MM.1S (cell line): ENCODE data around the gene GUCY1A2.

Experiments used
- DNase-seq: peaks from one replicate; pipeline ENCODE4 v3.0.0-alpha.2; 2015
- H2AFZ ChIP-seq: fragments of 300-600 bp; sonication (generic); 2 replicates; pipeline ENCODE4 v1.6.0; 2016; ENCODE audit warnings: antibody characterized with exemption, low read length
- H3F3A ChIP-seq: fragments of 300-600 bp; sonication (generic); 2 replicates; pipeline ENCODE4 v1.6.1; 2016; ENCODE audit warnings: mild to moderate bottlenecking, antibody characterized with exemption, low read length, moderate library complexity, mixed read lengths; ENCODE audit not compliant: insufficient read depth
- H3K27ac ChIP-seq: fragments of 300-600 bp; sonication (generic); 2 replicates; pipeline ENCODE4 v1.5.1; 2016; ENCODE audit warnings: mild to moderate bottlenecking, low read length
- H3K27me3 ChIP-seq: fragments of 300-600 bp; sonication (generic); replicated peaks from 2 replicates; pipeline ENCODE4 v1.6.0; 2016; ENCODE audit warnings: low read length; ENCODE audit not compliant: insufficient read depth
- H3K36me3 ChIP-seq: fragments of 300-600 bp; sonication (generic); replicated peaks from 2 replicates; pipeline ENCODE4 v1.6.1; 2016; ENCODE audit warnings: mild to moderate bottlenecking, low read length, mixed read lengths; ENCODE audit not compliant: insufficient read depth
- H3K4me1 ChIP-seq: fragments of 300-600 bp; sonication (generic); 2 replicates; pipeline ENCODE4 v1.6.1; 2016; ENCODE audit warnings: low read length, mixed read lengths
- H3K4me2 ChIP-seq: fragments of 300-600 bp; sonication (generic); 2 replicates; pipeline ENCODE4 v1.6.0; 2016; ENCODE audit warnings: low read depth, low read length
- H3K4me3 ChIP-seq: fragments of 300-600 bp; sonication (generic); 2 replicates; pipeline ENCODE4 v1.5.1; 2016; ENCODE audit warnings: low read length, mixed read lengths
- H3K79me2 ChIP-seq: fragments of 300-600 bp; sonication (generic); 2 replicates; pipeline ENCODE4 v1.6.1; 2016; ENCODE audit warnings: mixed run types, low read length, mixed read lengths
- H3K9ac ChIP-seq: fragments of 300-600 bp; sonication (generic); 2 replicates; pipeline ENCODE4 v1.6.1; 2016; ENCODE audit warnings: low read length, mixed read lengths
- H3K9me2 ChIP-seq: fragments of 300-600 bp; sonication (generic); replicated peaks from 2 replicates; pipeline ENCODE4 v1.6.1; 2016; ENCODE audit warnings: mild to moderate bottlenecking, low read length, mixed read lengths; ENCODE audit not compliant: insufficient read depth
- H3K9me3 ChIP-seq: fragments of 300-600 bp; sonication (generic); replicated peaks from 2 replicates; pipeline ENCODE4 v1.6.1; 2016; ENCODE audit warnings: mild to moderate bottlenecking, low read length, mixed read lengths; ENCODE audit not compliant: insufficient read depth
- H4K20me1 ChIP-seq: fragments of 300-600 bp; sonication (generic); 2 replicates; pipeline ENCODE4 v1.6.1; 2016; ENCODE audit warnings: mild to moderate bottlenecking, low read length, moderate library complexity, mixed read lengths; ENCODE audit not compliant: insufficient read depth
- EZH2 ChIP-seq: fragments of 300-600 bp; sonication (generic); optimal IDR thresholded peaks from 2 replicates; pipeline ENCODE3; 2017; ENCODE audit warnings: low read depth, mild to moderate bottlenecking, antibody characterized with exemption, low read length, mixed read lengths
- EZH2phosphoT487 ChIP-seq: fragments of 300-600 bp; sonication (generic); IDR thresholded peaks from 2 replicates; pipeline ENCODE4 v1.6.1; 2018; ENCODE audit warnings: antibody characterized with exemption, low read length
- TF ChIP-seq, protein P1 (sequence below): fragments of 300-600 bp; sonication (generic); IDR thresholded peaks from 2 replicates; pipeline ENCODE4 v1.5.1; 2016; ENCODE audit warnings: antibody characterized with exemption, low read length, mixed read lengths

The GUCY1A2 gene

DNA sequence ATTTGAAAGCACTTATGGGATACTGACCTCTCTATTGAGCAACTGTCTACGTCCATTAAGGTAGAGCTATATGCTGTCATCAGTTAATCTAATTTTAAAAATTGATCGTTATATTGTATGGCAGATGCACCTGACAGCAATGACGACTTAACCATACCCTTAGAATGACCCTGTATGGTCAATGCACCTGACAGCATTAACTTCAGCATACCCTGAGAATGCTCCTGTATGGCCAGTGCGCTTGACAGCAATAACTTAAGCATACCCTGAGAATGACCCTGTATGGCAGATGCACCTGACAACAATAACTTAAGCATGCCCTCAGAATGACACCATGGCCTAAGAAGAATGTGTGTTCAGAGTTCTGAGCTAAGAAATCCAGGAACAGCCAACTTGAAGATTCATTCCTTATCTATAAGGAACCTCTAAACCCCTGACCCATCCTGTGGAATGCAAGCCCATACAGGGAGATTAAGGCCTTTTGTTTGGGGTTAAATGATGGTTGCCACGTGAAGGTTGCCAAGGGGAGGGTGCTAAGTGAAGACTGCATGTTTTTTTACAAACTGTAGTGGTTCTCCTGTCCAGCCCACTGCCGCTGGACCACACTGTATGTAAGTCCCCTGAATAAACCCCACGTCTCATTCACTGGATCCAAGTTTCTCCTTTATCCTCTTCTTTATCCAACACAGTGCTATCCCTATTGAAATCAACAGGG is 138.3 kb downstream of the GUCY1A2 start:
- no peaks in the 10 kb centered on the region for H3F3A ChIP-seq
- no peak overlapping the region for H3K9ac ChIP-seq
- H3K9me2 ChIP-seq, result no peaks in the 10 kb centered on the region
- no peak overlapping the region for H2AFZ ChIP-seq
- H3K4me3 ChIP-seq, result no peak overlapping the region
- no peaks in the 10 kb centered on the region for H3K36me3 ChIP-seq
- TF ChIP-seq EZH2 (no peak), EZH2phosphoT487 (no peak)
- TF ChIP-seq, protein P1, sequence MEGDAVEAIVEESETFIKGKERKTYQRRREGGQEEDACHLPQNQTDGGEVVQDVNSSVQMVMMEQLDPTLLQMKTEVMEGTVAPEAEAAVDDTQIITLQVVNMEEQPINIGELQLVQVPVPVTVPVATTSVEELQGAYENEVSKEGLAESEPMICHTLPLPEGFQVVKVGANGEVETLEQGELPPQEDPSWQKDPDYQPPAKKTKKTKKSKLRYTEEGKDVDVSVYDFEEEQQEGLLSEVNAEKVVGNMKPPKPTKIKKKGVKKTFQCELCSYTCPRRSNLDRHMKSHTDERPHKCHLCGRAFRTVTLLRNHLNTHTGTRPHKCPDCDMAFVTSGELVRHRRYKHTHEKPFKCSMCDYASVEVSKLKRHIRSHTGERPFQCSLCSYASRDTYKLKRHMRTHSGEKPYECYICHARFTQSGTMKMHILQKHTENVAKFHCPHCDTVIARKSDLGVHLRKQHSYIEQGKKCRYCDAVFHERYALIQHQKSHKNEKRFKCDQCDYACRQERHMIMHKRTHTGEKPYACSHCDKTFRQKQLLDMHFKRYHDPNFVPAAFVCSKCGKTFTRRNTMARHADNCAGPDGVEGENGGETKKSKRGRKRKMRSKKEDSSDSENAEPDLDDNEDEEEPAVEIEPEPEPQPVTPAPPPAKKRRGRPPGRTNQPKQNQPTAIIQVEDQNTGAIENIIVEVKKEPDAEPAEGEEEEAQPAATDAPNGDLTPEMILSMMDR, result no peak
- no peak overlapping the region for H3K27ac ChIP-seq
- H3K4me2 ChIP-seq, result no peak overlapping the region
- H3K79me2 ChIP-seq, result no peaks in the 10 kb centered on the region
- H3K27me3 ChIP-seq, result no peaks in the 10 kb centered on the region
- no peaks in the 10 kb centered on the region for H4K20me1 ChIP-seq
- no peak for DNase-seq
- no peaks in the 10 kb centered on the region for H3K4me1 ChIP-seq
- no peaks in the 10 kb centered on the region for H3K9me3 ChIP-seq

DNA sequence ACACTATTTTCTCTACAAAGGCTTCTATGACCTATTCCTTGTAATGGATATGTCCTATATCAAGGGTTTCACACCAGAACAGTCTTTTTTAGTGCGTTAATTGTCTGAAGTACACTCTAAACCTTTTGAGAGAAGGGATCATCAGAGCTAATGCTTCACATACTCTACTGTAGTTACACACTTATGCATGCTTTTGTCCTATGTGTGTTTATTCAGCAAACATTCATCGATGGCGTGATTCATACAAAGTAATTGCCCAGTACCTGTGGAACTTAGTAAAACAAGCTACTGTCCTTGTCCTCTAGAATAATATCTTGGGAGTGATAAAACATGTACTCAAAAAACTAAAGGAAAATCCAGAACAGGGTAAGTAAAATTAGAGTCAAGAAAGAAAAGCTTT is 139.2 kb downstream of the GUCY1A2 start:
- Histone ChIP-seq H4K20me1 (no peaks in the 10 kb centered on the region), H3K36me3 (no peaks in the 10 kb centered on the region), H3K79me2 (no peaks in the 10 kb centered on the region), H3K9ac (no peak overlapping the region), H2AFZ (no peak overlapping the region), H3K27me3 (no peaks in the 10 kb centered on the region), H3K27ac (no peak overlapping the region), H3K4me3 (no peak overlapping the region), H3F3A (no peaks in the 10 kb centered on the region), H3K9me2 (no peaks in the 10 kb centered on the region), H3K4me2 (no peak overlapping the region), H3K9me3 (no peaks in the 10 kb centered on the region), H3K4me1 (no peaks in the 10 kb centered on the region)
- no peak for TF ChIP-seq EZH2
- no peak for TF ChIP-seq EZH2phosphoT487
- TF ChIP-seq, protein P1, result no peak
- DNase-seq, result no peak

DNA sequence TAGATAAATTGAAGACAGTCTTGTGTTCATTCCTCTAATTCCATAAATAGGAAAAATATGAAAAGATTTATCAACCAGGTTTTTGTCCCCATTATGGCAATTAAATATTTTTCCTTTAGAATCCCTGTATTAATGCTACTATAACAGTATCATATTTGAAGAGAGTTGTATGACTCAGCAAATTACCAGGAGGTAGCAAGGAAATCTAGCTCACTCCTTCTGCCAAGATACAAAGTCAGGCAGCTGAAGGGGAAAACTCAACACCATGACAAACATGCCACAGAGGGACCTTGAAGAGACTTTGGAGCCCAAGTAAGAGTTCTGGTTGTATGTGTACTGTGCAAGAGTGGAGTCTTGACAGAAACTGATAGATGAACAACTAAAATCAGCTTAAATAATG is 143.3 kb downstream of the GUCY1A2 start:
- TF ChIP-seq EZH2 (no peak), EZH2phosphoT487 (no peak)
- TF ChIP-seq, protein P1, result no peak
- Histone ChIP-seq H3K9me3 (no peaks in the 10 kb centered on the region), H3K27ac (no peak overlapping the region), H3K9me2 (no peaks in the 10 kb centered on the region), H3F3A (no peaks in the 10 kb centered on the region), H2AFZ (no peak overlapping the region), H3K4me2 (no peak overlapping the region), H3K27me3 (no peaks in the 10 kb centered on the region), H3K36me3 (no peaks in the 10 kb centered on the region), H3K9ac (no peak overlapping the region), H3K4me1 (no peaks in the 10 kb centered on the region), H3K79me2 (no peaks in the 10 kb centered on the region), H3K4me3 (no peak overlapping the region), H4K20me1 (no peaks in the 10 kb centered on the region)
- no peak for DNase-seq
